Prostate gland (tissue), 2 donors: Measurements from ENCODE around the gene KRT34.

Source experiments
- POLR2A ChIP-seq: fragments of 450-650 bp; IDR thresholded peaks from one replicate; pipeline ENCODE4 v1.6.1; 2016; ENCODE audit warnings: antibody characterized with exemption, mild to moderate bottlenecking
- POLR2AphosphoS5 ChIP-seq: sonication (generic); formaldehyde crosslinking; IDR thresholded peaks from one replicate; pipeline ENCODE4 v1.6.1; 2017; ENCODE audit warnings: antibody characterized with exemption
- TF ChIP-seq, protein P1 (sequence below), 4 experiments: fragments of 200-600 bp in 2 of 4; fragments of 450-650 bp in 2 of 4; sonication (generic) in 2 of 4; IDR thresholded peaks; 1 replicate in 3 of 4; 2 replicates in 1 of 4; pipeline ENCODE4 v1.5.1; 2016 to 2019; ENCODE audit warnings: antibody characterized with exemption in 4 of 4, mild to moderate bottlenecking in 2 of 4, moderate library complexity in 2 of 4

DNA sequence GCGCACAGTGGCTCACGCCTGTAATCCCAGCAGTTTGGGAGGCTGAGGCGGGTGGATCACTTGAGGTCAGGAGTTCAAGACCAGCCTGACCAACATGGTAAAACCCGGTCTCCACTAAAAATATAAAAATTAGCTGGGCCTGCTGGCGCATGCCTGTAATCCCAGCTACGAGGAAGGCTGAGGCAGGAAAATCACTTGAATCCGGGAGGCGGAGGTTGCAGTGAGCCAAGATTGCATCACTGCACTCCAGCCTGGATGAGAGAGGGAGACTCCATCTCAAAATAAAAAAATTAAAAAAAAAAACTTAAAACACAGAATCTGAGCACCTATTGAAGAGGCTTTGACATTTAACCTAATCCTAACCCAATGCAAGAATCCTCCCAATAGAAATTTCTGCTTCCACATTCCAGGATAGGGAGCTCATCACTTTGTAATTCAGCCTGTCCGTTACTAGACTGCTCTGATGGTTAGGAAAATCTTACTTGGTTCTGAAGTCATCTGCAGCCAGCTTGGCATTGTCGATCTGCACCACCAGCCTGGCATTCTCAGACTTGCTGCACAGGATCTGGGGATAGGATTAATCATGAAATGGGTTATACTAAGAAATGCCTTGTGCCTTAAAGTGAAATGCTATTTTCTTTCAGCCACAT lies 14.6 kb downstream of the KRT34 start:
- TF ChIP-seq, protein P1, sequence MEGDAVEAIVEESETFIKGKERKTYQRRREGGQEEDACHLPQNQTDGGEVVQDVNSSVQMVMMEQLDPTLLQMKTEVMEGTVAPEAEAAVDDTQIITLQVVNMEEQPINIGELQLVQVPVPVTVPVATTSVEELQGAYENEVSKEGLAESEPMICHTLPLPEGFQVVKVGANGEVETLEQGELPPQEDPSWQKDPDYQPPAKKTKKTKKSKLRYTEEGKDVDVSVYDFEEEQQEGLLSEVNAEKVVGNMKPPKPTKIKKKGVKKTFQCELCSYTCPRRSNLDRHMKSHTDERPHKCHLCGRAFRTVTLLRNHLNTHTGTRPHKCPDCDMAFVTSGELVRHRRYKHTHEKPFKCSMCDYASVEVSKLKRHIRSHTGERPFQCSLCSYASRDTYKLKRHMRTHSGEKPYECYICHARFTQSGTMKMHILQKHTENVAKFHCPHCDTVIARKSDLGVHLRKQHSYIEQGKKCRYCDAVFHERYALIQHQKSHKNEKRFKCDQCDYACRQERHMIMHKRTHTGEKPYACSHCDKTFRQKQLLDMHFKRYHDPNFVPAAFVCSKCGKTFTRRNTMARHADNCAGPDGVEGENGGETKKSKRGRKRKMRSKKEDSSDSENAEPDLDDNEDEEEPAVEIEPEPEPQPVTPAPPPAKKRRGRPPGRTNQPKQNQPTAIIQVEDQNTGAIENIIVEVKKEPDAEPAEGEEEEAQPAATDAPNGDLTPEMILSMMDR (IDR thresholded peaks at IDR 0.05), result no peak
- TF ChIP-seq POLR2AphosphoS5 (no peak), POLR2A (no peak)
